ENCODE results near the gene SPPL2C.

- no peak for TF ChIP-seq POLR2AphosphoS5 (IDR thresholded peaks at IDR 0.05)
- TF ChIP-seq CTCF (IDR thresholded peaks at IDR 0.05) = no peak
- no peak for TF ChIP-seq POLR2A (IDR thresholded peaks at IDR 0.05)
- no peak for TF ChIP-seq EP300 (IDR thresholded peaks at IDR 0.05)
Observed at GRCh38 chr17:45855691-45856336, 11.1 kb downstream of the SPPL2C start.
